Prostate gland (tissue), 2 donors: Measurements from ENCODE around the gene TGIF1.

Experiments used
- POLR2A ChIP-seq: fragments of 450-650 bp; IDR thresholded peaks from one replicate; pipeline ENCODE4 v1.6.1; 2016; ENCODE audit warnings: antibody characterized with exemption, mild to moderate bottlenecking
- TF ChIP-seq, protein P1 (sequence below), 4 experiments: fragments of 200-600 bp in 2 of 4; fragments of 450-650 bp in 2 of 4; sonication (generic) in 2 of 4; IDR thresholded peaks; 1 replicate in 3 of 4; 2 replicates in 1 of 4; pipeline ENCODE4 v1.5.1; 2016 to 2019; ENCODE audit warnings: antibody characterized with exemption in 4 of 4, mild to moderate bottlenecking in 2 of 4, moderate library complexity in 2 of 4

DNA sequence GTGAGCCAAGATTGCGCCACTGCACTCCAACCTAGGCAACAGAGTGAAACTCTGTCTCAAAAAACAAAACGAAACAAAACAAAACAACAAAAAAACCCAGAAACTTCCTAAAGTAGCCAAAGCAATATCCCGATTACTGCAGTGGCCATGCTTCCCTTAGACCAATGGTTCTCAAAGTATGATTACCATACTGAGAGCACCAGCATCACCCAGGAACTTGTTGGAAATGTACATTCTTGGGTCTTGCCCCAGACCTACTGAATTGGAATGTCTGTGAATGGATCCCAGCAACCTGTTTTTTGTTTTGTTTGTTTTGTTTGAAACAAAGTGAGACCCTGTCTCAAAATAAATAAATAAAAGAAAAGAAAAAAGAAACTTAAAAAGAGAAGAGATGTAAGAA, 41.9 kb upstream of the TGIF1 start:
- TF ChIP-seq POLR2A: no peak
- TF ChIP-seq, protein P1, sequence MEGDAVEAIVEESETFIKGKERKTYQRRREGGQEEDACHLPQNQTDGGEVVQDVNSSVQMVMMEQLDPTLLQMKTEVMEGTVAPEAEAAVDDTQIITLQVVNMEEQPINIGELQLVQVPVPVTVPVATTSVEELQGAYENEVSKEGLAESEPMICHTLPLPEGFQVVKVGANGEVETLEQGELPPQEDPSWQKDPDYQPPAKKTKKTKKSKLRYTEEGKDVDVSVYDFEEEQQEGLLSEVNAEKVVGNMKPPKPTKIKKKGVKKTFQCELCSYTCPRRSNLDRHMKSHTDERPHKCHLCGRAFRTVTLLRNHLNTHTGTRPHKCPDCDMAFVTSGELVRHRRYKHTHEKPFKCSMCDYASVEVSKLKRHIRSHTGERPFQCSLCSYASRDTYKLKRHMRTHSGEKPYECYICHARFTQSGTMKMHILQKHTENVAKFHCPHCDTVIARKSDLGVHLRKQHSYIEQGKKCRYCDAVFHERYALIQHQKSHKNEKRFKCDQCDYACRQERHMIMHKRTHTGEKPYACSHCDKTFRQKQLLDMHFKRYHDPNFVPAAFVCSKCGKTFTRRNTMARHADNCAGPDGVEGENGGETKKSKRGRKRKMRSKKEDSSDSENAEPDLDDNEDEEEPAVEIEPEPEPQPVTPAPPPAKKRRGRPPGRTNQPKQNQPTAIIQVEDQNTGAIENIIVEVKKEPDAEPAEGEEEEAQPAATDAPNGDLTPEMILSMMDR (IDR thresholded peaks at IDR 0.05): no peak
